HEK293 (cell line): ENCODE data around the gene HEXIM1.

Experiments used
- CTCF ChIA-PET: fragments of 350-600 bp; formaldehyde crosslinking; extraction: SDS; loops from one replicate; lab custom pipeline; 2021; ENCODE audit warnings: antibody characterized with exemption; lab: Yijun Ruan, JAX
- POLR2A ChIA-PET: fragments of 300-600 bp; formaldehyde crosslinking; extraction: SDS; loops from one replicate; lab custom pipeline; 2020; ENCODE audit warnings: antibody characterized with exemption, inconsistent platforms; lab: Yijun Ruan, JAX
- H3K27ac ChIP-seq: fragments of 200-500 bp; sonication (Bioruptor generic); 2 replicates; pipeline ENCODE4 v1.5.1; 2014; ENCODE audit warnings: low read depth, low read length, control low read depth, inconsistent platforms; ENCODE audit errors: extremely low read depth
- H3K36me3 ChIP-seq, 2 experiments: fragments of 200-500 bp in 1 of 2; sonication (Bioruptor generic) in 1 of 2; 1 replicate in 1 of 2; 2 replicates in 1 of 2; pipeline ENCODE4 v1.5.1; 2014 to 2017; ENCODE audit warnings: inconsistent platforms in 2 of 2, low read length in 2 of 2; ENCODE audit not compliant: control insufficient read depth in 2 of 2, insufficient read depth in 1 of 2
- H3K4me1 ChIP-seq: fragments of 200-500 bp; sonication (Bioruptor generic); 2 replicates; pipeline ENCODE4 v1.5.1; 2014; ENCODE audit warnings: mild to moderate bottlenecking, low read length, inconsistent platforms; ENCODE audit not compliant: control insufficient read depth, insufficient read depth
- H3K4me3 ChIP-seq: 2 replicates; pipeline ENCODE4 v1.5.1; 2011; ENCODE audit warnings: low read depth, mild to moderate bottlenecking, control low read depth, low read length, moderate library complexity
- H3K9me3 ChIP-seq: fragments of 200-500 bp; sonication (Bioruptor generic); 2 replicates; pipeline ENCODE4 v1.5.1; 2014; ENCODE audit warnings: low read depth, low read length, inconsistent platforms; ENCODE audit not compliant: control insufficient read depth, insufficient read depth
- HOXA7 ChIP-seq: sonication (generic); formaldehyde crosslinking; IDR thresholded peaks from 2 replicates; pipeline ENCODE4 v1.8.1; 2022; ENCODE audit warnings: missing genetic modification reagents, borderline replicate concordance
- HOXC10 ChIP-seq: sonication (generic); formaldehyde crosslinking; IDR thresholded peaks from 2 replicates; pipeline ENCODE4 v1.8.1; 2023; ENCODE audit warnings: mild to moderate bottlenecking, missing genetic modification reagents
- OVOL3 ChIP-seq: fragments of 450-650 bp; formaldehyde crosslinking; IDR thresholded peaks from 2 replicates; pipeline ENCODE4 v1.5.1; 2016; ENCODE audit warnings: missing biosample characterization, missing genetic modification characterization
- SETDB1 ChIP-seq: IDR thresholded peaks from one replicate; pipeline ENCODE4 v1.6.1; 2017; ENCODE audit warnings: mild to moderate bottlenecking, low read length, moderate library complexity, mixed read lengths; ENCODE audit not compliant: insufficient read length
- ZBTB1 ChIP-seq: fragments of 450-650 bp; formaldehyde crosslinking; IDR thresholded peaks from 2 replicates; pipeline ENCODE4 v1.5.1; 2016; ENCODE audit warnings: missing biosample characterization, missing genetic modification characterization
- ZFP69B ChIP-seq: fragments of 450-650 bp; formaldehyde crosslinking; IDR thresholded peaks from 2 replicates; pipeline ENCODE4 v1.5.1; 2016; ENCODE audit warnings: missing biosample characterization, missing genetic modification characterization
- ZNF155 ChIP-seq: fragments of 450-650 bp; formaldehyde crosslinking; IDR thresholded peaks from 2 replicates; pipeline ENCODE4 v1.5.1; 2016; ENCODE audit warnings: missing biosample characterization, missing genetic modification characterization
- ZNF169 ChIP-seq: fragments of 450-650 bp; formaldehyde crosslinking; IDR thresholded peaks from 2 replicates; pipeline ENCODE4 v1.5.1; 2016; ENCODE audit warnings: missing biosample characterization, missing genetic modification characterization
- ZNF223 ChIP-seq: fragments of 450-650 bp; formaldehyde crosslinking; IDR thresholded peaks from 2 replicates; pipeline ENCODE4 v1.5.1; 2016; ENCODE audit warnings: missing biosample characterization, missing genetic modification characterization
- ZNF274 ChIP-seq, 2 experiments: fragments of 200-500 bp in 1 of 2; fragments of 450-650 bp in 1 of 2; sonication (Bioruptor generic) in 1 of 2; formaldehyde crosslinking in 1 of 2; IDR thresholded peaks; 2 replicates each; pipeline versions ENCODE4 v1.5.1 to v1.6.1; 2014 to 2016; ENCODE audit warnings: borderline replicate concordance in 1 of 2, inconsistent platforms in 1 of 2, low read length in 1 of 2, missing biosample characterization in 1 of 2, missing genetic modification characterization in 1 of 2
- ZNF473 ChIP-seq: fragments of 450-650 bp; formaldehyde crosslinking; IDR thresholded peaks from 2 replicates; pipeline ENCODE4 v1.5.1; 2017; ENCODE audit warnings: missing biosample characterization, missing genetic modification characterization
- ZNF501 ChIP-seq: fragments of 450-650 bp; formaldehyde crosslinking; IDR thresholded peaks from 2 replicates; pipeline ENCODE4 v1.5.1; 2016; ENCODE audit warnings: missing biosample characterization, missing genetic modification characterization
- ZNF571 ChIP-seq: fragments of 450-650 bp; formaldehyde crosslinking; IDR thresholded peaks from 2 replicates; pipeline ENCODE4 v1.5.0; 2017; ENCODE audit warnings: missing biosample characterization, missing genetic modification characterization
- ZNF596 ChIP-seq: fragments of 450-650 bp; IDR thresholded peaks from 2 replicates; pipeline ENCODE4 v1.5.0; 2018; ENCODE audit warnings: missing biosample characterization, mild to moderate bottlenecking, missing genetic modification characterization, moderate library complexity
- ZNF664 ChIP-seq: fragments of 450-650 bp; formaldehyde crosslinking; IDR thresholded peaks from 2 replicates; pipeline ENCODE4 v1.5.1; 2016; ENCODE audit warnings: missing biosample characterization, missing genetic modification characterization
- ZNF776 ChIP-seq: fragments of 450-650 bp; formaldehyde crosslinking; IDR thresholded peaks from 2 replicates; pipeline ENCODE4 v1.5.0; 2017; ENCODE audit warnings: missing biosample characterization, missing genetic modification characterization, borderline replicate concordance
- ZNF777 ChIP-seq: fragments of 450-650 bp; formaldehyde crosslinking; IDR thresholded peaks from 2 replicates; pipeline ENCODE4 v1.5.1; 2017; ENCODE audit warnings: missing biosample characterization, missing genetic modification characterization, borderline replicate concordance
- TF ChIP-seq, protein P1 (sequence below): fragments of 450-650 bp; formaldehyde crosslinking; IDR thresholded peaks from 2 replicates; pipeline ENCODE4 v1.5.1; 2016; ENCODE audit warnings: missing biosample characterization, missing genetic modification characterization
- TF ChIP-seq, protein P2 (sequence below): fragments of 450-650 bp; formaldehyde crosslinking; IDR thresholded peaks from 2 replicates; pipeline ENCODE4 v1.5.1; 2016; ENCODE audit warnings: missing biosample characterization, missing genetic modification characterization
- TF ChIP-seq, protein P3 (sequence below): fragments of 450-650 bp; formaldehyde crosslinking; IDR thresholded peaks from 2 replicates; pipeline ENCODE4 v1.5.1; 2017; ENCODE audit warnings: missing biosample characterization, mild to moderate bottlenecking, missing genetic modification characterization, moderate library complexity
- TF ChIP-seq, protein P4 (sequence below): fragments of 450-650 bp; formaldehyde crosslinking; IDR thresholded peaks from 2 replicates; pipeline ENCODE4 v1.5.1; 2017; ENCODE audit warnings: missing biosample characterization, missing genetic modification characterization
- TF ChIP-seq, protein P5 (sequence below): fragments of 450-650 bp; formaldehyde crosslinking; IDR thresholded peaks from 2 replicates; pipeline ENCODE4 v1.5.1; 2016; ENCODE audit warnings: missing biosample characterization, missing genetic modification characterization
- TF ChIP-seq, protein P6 (sequence below): fragments of 450-650 bp; formaldehyde crosslinking; conservative IDR thresholded peaks from 2 replicates; pipeline ENCODE4 v1.5.1; 2016; ENCODE audit warnings: low read depth, missing biosample characterization, missing genetic modification characterization
- TF ChIP-seq, protein P7 (sequence below): fragments of 450-650 bp; formaldehyde crosslinking; IDR thresholded peaks from 2 replicates; pipeline ENCODE4 v1.5.1; 2017; ENCODE audit warnings: missing biosample characterization, missing genetic modification characterization

Gene HEXIM1

DNA sequence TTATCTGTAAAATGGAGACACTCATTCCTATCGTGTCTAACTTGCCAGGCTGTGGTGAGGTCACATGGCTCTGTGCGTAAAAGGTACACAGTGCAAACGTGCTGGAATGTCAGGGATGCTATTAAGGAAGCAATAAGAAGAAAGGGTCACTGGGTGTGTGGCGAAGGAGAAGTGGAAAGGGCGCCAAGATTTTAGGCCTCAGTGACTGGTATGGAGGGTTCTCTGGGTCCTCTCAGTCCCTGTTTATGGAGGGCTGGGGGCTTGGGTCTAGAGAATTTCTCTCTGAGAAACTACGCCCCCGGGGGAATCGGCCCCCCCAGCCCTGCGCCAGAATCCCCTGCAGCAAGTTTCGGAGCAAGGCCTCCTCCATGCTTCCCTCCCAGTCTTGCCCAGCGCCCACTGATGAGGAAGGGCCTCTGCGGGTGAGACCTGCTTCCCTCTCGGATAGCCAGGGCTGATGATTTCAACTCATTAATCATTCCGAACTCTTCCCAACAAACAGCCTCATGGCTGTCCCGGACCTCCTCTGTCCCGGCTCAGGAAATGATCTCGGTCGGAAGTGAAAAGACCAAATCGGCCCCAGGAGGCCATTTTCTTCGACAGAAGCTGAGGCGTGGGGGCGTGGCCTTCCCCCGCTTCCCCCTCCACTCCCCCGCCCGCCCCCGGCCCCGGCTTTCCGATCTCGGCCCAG, 1.2 kb upstream of the HEXIM1 start:
- H3K4me3 ChIP-seq = peak overlapping the region; percentile 72
- peak overlapping the region; percentile 92 for H3K27ac ChIP-seq
- H3K9me3 ChIP-seq = no peaks in the 10 kb centered on the region
- H3K36me3 ChIP-seq = peaks cover 0 to 6% of the 10 kb centered on the region in 2 experiments; a peak in 1 of 3 replicates
- H3K4me1 ChIP-seq = peaks cover 10% of the 10 kb centered on the region; the same call in 1 of the 2 replicates
- CTCF ChIA-PET = interaction anchor here (0.6 to 10.8 kb wide), 5 partner anchors 12 to 52 kb away, joined by 3 to 209 read pairs (median 29); partner anchors contain the start of genes ACBD4 and PLCD3
- POLR2A ChIA-PET = interaction anchor here (2.0 to 8.3 kb wide), 8 partner anchors 9 to 101 kb away, joined by 8 to 700 read pairs (median 56); partner anchors contain the start of genes ACBD4, FMNL1, HEXIM2 and NMT1
- no peak for TF ChIP-seq HOXA7 (CRISPR knock-in tag)
- no peak for TF ChIP-seq ZNF776 (tag by site-specific recombination)
- TF ChIP-seq, protein P1, sequence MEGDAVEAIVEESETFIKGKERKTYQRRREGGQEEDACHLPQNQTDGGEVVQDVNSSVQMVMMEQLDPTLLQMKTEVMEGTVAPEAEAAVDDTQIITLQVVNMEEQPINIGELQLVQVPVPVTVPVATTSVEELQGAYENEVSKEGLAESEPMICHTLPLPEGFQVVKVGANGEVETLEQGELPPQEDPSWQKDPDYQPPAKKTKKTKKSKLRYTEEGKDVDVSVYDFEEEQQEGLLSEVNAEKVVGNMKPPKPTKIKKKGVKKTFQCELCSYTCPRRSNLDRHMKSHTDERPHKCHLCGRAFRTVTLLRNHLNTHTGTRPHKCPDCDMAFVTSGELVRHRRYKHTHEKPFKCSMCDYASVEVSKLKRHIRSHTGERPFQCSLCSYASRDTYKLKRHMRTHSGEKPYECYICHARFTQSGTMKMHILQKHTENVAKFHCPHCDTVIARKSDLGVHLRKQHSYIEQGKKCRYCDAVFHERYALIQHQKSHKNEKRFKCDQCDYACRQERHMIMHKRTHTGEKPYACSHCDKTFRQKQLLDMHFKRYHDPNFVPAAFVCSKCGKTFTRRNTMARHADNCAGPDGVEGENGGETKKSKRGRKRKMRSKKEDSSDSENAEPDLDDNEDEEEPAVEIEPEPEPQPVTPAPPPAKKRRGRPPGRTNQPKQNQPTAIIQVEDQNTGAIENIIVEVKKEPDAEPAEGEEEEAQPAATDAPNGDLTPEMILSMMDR (tag by site-specific recombination) = no peak; the same call in 1 of the 2 replicates
- TF ChIP-seq ZNF501 (tag by site-specific recombination) = no peak
- no peak for TF ChIP-seq ZNF223 (tag by site-specific recombination)
- TF ChIP-seq OVOL3 (tag by site-specific recombination) = no peak
- TF ChIP-seq, protein P2, sequence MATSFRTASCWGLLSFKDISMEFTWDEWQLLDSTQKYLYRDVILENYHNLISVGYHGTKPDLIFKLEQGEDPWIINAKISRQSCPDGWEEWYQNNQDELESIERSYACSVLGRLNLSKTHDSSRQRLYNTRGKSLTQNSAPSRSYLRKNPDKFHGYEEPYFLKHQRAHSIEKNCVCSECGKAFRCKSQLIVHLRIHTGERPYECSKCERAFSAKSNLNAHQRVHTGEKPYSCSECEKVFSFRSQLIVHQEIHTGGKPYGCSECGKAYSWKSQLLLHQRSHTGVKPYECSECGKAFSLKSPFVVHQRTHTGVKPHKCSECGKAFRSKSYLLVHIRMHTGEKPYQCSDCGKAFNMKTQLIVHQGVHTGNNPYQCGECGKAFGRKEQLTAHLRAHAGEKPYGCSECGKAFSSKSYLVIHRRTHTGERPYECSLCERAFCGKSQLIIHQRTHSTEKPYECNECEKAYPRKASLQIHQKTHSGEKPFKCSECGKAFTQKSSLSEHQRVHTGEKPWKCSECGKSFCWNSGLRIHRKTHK (tag by site-specific recombination) = no peak
- TF ChIP-seq, protein P3, sequence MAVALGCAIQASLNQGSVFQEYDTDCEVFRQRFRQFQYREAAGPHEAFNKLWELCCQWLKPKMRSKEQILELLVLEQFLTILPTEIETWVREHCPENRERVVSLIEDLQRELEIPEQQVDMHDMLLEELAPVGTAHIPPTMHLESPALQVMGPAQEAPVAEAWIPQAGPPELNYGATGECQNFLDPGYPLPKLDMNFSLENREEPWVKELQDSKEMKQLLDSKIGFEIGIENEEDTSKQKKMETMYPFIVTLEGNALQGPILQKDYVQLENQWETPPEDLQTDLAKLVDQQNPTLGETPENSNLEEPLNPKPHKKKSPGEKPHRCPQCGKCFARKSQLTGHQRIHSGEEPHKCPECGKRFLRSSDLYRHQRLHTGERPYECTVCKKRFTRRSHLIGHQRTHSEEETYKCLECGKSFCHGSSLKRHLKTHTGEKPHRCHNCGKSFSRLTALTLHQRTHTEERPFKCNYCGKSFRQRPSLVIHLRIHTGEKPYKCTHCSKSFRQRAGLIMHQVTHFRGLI = no peak
- TF ChIP-seq ZNF274 (IDR thresholded peaks at IDR 0.05; ENCODE audit: low read length) = no peak
- TF ChIP-seq ZNF274 (tag by site-specific recombination; IDR thresholded peaks at IDR 0.05; ENCODE audit: borderline replicate concordance) = no peak
- TF ChIP-seq, protein P4, sequence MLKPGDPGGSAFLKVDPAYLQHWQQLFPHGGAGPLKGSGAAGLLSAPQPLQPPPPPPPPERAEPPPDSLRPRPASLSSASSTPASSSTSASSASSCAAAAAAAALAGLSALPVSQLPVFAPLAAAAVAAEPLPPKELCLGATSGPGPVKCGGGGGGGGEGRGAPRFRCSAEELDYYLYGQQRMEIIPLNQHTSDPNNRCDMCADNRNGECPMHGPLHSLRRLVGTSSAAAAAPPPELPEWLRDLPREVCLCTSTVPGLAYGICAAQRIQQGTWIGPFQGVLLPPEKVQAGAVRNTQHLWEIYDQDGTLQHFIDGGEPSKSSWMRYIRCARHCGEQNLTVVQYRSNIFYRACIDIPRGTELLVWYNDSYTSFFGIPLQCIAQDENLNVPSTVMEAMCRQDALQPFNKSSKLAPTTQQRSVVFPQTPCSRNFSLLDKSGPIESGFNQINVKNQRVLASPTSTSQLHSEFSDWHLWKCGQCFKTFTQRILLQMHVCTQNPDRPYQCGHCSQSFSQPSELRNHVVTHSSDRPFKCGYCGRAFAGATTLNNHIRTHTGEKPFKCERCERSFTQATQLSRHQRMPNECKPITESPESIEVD (tag by site-specific recombination) = no peak
- TF ChIP-seq, protein P5, sequence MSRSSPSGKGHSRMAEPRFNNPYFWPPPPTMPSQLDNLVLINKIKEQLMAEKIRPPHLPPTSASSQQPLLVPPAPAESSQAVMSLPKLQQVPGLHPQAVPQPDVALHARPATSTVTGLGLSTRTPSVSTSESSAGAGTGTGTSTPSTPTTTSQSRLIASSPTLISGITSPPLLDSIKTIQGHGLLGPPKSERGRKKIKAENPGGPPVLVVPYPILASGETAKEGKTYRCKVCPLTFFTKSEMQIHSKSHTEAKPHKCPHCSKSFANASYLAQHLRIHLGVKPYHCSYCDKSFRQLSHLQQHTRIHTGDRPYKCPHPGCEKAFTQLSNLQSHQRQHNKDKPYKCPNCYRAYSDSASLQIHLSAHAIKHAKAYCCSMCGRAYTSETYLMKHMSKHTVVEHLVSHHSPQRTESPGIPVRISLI (tag by site-specific recombination) = no peak
- TF ChIP-seq SETDB1 = no peak
- TF ChIP-seq HOXC10 (CRISPR knock-in tag) = no peak
- TF ChIP-seq ZNF777 (tag by site-specific recombination) = no peak
- TF ChIP-seq ZFP69B (tag by site-specific recombination) = no peak
- no peak for TF ChIP-seq ZBTB1 (tag by site-specific recombination)
- no peak for TF ChIP-seq ZNF155 (tag by site-specific recombination)
- no peak for TF ChIP-seq ZNF664 (tag by site-specific recombination)
- TF ChIP-seq, protein P6, sequence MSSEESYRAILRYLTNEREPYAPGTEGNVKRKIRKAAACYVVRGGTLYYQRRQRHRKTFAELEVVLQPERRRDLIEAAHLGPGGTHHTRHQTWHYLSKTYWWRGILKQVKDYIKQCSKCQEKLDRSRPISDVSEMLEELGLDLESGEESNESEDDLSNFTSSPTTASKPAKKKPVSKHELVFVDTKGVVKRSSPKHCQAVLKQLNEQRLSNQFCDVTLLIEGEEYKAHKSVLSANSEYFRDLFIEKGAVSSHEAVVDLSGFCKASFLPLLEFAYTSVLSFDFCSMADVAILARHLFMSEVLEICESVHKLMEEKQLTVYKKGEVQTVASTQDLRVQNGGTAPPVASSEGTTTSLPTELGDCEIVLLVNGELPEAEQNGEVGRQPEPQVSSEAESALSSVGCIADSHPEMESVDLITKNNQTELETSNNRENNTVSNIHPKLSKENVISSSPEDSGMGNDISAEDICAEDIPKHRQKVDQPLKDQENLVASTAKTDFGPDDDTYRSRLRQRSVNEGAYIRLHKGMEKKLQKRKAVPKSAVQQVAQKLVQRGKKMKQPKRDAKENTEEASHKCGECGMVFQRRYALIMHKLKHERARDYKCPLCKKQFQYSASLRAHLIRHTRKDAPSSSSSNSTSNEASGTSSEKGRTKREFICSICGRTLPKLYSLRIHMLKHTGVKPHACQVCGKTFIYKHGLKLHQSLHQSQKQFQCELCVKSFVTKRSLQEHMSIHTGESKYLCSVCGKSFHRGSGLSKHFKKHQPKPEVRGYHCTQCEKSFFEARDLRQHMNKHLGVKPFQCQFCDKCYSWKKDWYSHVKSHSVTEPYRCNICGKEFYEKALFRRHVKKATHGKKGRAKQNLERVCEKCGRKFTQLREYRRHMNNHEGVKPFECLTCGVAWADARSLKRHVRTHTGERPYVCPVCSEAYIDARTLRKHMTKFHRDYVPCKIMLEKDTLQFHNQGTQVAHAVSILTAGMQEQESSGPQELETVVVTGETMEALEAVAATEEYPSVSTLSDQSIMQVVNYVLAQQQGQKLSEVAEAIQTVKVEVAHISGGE (tag by site-specific recombination) = no peak; the same call in 1 of the 2 replicates
- TF ChIP-seq, protein P7, sequence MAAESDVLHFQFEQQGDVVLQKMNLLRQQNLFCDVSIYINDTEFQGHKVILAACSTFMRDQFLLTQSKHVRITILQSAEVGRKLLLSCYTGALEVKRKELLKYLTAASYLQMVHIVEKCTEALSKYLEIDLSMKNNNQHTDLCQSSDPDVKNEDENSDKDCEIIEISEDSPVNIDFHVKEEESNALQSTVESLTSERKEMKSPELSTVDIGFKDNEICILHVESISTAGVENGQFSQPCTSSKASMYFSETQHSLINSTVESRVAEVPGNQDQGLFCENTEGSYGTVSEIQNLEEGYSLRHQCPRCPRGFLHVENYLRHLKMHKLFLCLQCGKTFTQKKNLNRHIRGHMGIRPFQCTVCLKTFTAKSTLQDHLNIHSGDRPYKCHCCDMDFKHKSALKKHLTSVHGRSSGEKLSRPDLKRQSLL (tag by site-specific recombination) = no peak
- no peak for TF ChIP-seq ZNF571 (tag by site-specific recombination)
- no peak for TF ChIP-seq ZNF473 (tag by site-specific recombination)
- no peak for TF ChIP-seq ZNF596
- TF ChIP-seq ZNF169 (tag by site-specific recombination) = no peak
